GM18520 (cell line): Measurements from ENCODE around the gene FAM161B.
"Not testable (repeated sequence)": the region's sequence is repeated elsewhere in the genome, so short reads cannot be mapped to it uniquely, and the experiment has no call there.

Source experiments
- ATAC-seq: cut with Tn5 transposase; IDR thresholded peaks from one replicate; pipeline ENCODE4 v1.9.1; 2021; ENCODE audit not compliant: unreplicated experiment

Gene FAM161B, protein sequence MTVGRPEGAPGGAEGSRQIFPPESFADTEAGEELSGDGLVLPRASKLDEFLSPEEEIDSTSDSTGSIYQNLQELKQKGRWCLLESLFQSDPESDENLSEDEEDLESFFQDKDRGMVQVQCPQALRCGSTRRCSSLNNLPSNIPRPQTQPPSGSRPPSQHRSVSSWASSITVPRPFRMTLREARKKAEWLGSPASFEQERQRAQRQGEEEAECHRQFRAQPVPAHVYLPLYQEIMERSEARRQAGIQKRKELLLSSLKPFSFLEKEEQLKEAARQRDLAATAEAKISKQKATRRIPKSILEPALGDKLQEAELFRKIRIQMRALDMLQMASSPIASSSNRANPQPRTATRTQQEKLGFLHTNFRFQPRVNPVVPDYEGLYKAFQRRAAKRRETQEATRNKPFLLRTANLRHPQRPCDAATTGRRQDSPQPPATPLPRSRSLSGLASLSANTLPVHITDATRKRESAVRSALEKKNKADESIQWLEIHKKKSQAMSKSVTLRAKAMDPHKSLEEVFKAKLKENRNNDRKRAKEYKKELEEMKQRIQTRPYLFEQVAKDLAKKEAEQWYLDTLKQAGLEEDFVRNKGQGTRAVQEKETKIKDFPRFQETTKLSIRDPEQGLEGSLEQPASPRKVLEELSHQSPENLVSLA

DNA sequence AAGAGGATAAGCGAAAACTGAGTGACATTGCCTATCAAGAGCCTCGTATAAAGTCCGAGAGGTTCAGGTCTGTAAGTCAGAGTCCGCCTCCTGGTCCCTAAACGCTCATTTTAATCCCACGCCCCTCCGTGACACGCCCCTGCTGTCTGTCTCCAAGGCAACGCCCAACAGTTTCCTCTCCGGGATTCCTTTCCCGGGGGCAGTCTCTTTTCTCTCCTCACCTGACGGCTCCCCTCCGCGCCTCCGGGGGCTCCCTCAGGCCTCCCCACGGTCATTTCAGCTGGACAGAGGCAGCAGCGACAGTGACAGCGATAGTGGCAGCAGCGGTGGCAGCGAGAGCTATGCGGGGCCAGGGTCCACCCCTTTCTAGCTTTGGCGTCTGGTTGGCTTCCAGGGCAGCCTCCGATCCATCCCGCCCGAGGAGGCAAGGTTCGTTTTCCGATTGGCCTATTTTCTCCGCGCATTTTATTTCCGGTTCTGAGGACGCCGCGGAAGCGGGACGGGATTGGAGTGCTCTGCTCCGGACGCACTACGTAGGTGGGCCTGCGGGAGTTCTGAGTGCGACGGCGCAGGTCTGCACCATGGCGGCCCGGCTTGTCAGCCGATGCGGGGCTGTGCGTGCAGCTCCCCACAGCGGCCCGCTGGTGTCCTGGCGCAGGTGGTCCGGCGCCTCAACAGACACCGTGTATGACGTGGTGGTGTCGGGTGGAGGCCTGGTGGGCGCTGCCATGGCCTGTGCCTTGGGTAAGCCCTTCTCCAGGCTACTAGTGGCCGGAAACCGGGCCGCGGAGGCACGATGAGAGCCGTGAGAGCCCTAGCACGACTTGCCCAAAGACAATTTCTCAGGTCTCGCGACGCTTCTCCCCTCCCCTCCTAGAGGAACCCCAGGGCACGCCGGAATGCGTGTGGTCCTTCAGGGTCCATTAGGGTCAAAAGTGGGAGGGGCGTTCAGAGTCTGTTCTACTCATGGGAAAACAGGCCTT is at the start of gene FAM161B, which contains the start of gene COQ6:
Gene FAM161B (minus strand): TSS at position 343 of the 983 bp plus-strand sequence. CDS start 68 bp downstream, at position 275.
Gene COQ6 (plus strand): TSS at position 551 of the 983 bp plus-strand sequence. CDS start 31 bp downstream, at position 582.
- peak; percentile 89 for ATAC-seq

DNA sequence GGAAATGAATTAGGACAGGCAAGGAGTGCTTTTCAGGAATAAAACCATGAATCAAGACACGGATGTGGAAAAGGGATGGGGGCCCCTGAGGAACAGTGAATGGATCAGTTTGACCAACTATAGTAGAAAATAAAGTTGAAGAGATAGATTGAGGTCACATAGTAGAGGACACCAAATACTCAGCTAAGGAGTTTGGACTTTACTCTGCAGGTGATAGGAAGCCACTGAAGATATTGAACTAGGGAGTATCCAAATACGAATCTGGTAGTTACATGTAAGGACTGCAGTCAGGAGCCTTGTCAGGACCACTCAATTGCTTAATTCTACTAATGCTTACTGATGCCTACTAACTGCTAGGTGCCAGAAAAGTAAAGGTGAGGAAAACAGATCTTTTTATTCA is 48.8 kb upstream of the FAM161B start:
- no peak for ATAC-seq

DNA sequence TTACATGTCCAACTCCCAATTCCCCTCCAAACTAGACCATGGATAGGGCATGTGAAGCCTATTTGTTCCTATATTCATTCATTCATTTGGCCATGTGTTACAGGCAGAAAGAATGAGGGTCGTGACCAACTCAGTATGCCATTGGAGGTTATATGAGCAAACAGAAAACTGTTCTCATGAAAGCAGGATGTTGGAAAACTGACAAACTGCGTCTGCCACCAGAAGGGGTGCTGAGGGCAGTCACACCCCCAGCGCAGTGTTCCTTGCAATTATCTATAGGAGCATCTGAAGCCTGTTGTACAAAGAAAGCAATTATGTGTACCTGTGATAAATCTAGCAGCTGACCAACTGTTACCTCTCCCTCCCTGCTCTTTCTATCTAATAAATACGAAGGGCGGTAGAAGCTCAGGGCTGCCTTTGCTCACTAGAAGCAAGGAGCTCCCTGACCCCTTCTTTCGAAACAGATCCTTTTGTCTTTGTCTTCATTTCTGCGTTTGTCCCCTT is 48.1 kb upstream of the FAM161B start:
- no peak for ATAC-seq

DNA sequence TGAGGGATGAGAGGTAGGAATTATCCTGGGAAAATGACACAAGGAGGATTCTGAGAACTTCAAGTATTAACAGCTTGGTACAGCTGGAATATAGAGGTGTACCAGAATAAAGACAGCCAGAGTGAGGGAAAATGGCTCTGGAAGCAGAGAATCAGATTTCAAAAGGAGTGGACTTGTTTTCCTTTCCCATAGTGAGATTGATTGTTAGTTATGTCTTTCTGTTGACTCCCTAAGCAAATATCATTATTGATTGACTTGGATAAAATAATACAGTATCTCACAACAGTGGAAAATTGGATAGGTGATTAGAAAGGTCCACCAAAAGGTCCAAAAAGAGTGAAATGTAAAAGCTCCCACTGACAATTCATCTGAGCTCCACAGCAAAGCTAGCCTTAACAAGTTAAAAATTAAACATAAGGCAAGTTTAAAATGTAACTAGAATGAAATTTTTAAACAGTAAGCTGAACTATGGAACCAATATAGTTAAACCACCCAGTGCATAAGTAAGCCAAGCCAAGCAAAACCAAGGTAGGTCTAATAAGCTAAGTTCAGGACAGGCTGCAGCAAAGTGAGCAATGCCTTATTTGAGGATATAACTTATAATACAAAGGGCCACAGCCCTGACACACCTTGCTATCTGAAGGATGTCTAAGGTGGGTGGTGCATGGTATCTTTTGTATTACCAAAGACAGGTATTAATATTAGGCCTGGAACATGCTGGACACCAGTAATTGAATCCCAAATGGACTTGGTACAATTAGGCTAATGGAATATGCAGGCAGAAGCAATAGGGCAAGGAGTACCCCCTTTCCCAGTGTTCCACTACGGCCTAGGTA is 47.4 kb upstream of the FAM161B start:
- no peak for ATAC-seq

DNA sequence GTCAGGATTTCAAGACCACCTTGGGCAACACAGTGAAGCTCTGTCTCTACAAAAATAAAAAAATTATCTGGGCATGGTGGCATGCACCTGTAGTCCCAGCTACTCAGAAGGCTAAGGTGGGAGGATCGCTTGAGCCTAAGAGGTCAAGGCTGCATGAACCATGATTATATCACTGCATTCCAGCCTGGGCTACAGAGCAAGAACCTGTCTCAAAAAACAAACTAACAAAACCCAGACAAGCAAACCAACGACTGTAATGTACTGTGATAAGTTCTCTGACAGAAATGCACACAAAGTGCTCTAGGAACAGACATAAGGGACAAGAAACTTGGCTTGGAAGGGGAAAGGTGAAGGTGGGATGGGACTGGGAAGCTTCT is 46.8 kb upstream of the FAM161B start:
- ATAC-seq, result no peak

DNA sequence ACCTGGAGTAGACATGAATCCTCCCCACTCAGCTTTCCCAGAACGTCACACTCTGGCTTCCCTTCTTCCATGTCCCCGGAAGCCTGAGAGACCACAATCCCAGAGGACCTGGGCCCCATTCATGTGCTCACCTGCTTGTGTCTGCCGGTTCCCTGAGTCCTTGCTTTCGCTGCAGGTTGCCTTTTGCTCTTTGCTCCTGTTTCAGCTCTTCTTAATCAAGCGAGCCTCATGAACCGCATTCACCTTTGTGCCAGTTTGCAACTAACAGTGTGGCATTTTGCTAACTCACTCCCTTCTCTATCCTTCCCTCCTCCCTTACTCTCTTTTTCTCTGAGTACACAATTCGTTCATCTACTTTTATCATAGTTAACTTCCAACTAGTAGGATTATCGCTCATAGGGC is 46.1 kb upstream of the FAM161B start:
- ATAC-seq, result no peak

DNA sequence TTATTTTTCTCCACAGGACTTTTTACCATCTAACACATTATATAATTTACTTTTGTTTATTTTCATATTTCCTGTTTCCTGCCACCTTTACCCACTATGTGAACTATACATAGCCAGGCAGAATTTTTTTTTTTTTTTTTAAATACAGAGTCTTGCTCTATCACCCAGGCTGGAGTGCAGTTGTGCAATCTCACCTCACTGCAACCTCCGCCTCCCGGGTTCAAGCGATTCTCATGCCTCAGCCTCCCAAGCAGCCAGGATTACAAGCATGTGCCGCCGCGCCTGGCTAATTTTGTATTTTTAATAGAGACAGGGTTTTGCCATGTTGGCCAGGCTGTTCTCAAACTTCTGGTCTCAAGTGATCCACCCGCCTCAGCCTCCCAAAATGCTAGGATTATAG is 45.0 kb upstream of the FAM161B start:
- ATAC-seq, result not testable (repeated sequence)

DNA sequence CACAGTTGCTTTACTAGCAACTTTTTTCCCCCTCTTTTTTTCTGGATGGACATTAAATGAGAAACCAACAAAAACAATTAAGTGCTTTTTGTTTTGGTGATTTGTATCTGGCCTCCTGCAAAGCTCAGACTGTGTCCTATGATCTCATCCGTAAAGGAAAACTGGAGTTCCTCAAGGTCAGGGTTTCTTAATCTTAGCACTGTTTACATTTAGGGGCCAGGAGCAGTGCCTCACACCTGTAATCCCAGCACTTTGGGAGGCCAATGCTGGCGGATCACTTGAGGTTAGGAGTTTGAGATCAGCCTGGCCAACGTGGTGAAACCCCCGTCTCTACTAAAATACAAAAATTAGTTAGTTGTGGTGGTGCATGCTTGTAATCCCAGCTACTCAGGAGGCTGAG is 41.2 kb upstream of the FAM161B start:
- ATAC-seq, result no peak

DNA sequence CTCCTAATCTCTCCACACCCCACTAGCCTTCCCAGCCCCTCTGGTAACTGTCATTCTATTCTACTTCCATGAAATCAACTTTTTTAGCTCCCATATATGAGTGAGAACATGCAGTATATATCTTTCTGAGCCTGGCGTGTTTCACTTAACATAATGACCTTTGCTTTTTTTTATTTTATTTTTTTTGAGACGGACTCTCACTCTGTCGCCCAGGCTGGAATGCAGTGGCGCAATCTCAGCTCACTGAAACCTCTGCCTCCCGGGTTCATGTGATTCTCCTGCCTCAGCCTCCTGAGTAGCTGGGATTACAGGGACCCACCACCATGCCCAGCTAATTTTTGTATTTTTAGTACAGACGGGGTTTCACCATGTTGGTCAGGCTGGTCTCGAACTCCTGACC is 38.8 kb upstream of the FAM161B start:
- ATAC-seq, result not testable (repeated sequence)

DNA sequence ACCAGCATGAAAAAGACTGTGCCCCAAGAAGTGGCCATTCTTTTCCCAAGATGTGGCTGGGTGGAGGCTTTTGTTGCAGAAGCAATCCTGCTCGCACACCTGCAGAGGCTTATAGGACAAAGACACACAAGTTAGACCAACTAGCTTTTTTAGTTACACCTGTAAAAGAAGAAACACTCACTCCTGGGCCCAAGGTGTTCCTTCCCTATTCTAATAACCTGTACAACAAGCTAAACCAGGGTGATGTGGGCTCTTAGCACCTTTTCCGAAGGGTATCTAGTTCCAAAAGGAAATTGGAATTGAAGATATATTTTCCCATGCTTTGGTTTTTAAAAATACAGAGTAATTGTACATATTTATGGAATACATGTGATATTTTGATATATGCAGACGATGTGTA is 38.2 kb upstream of the FAM161B start:
- ATAC-seq, result no peak

DNA sequence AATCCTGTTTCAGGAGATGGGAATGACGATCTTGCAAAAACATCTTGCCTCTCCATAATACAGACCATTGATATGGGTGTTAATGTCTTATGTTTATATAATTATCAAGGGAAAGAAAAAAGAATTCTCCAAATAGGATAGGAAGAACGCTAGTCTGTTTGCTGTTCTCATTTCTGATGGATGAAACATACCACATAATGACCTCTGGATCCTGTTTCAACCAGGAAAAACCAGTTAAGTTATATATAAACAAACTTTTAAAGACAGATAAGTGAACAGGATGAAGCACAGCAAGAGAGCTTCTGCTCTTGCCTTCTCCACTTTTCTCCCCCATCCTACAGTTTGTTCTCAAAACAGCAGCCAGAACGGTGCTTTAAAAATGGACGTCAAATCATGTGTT is 28.0 kb upstream of the FAM161B start:
- no peak for ATAC-seq

DNA sequence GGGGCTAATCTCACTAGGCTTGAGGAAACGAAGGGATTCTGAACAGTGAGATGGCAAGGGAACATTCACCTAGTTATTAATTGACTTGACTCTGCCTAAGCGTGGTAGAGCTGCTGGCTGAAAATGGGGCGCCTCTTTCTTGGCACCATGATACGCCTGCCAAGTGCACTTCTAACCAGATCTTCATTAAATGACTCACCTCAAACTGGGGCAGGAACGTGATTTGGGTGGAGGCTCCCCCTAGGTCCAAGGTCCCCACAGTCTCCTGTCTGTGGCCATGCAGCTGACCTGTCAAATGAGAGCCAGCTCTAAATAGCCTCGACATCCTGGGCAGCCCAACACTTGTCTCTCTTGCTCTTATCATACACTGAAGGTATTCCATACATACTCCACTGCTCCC is 26.2 kb upstream of the FAM161B start:
- no peak for ATAC-seq

DNA sequence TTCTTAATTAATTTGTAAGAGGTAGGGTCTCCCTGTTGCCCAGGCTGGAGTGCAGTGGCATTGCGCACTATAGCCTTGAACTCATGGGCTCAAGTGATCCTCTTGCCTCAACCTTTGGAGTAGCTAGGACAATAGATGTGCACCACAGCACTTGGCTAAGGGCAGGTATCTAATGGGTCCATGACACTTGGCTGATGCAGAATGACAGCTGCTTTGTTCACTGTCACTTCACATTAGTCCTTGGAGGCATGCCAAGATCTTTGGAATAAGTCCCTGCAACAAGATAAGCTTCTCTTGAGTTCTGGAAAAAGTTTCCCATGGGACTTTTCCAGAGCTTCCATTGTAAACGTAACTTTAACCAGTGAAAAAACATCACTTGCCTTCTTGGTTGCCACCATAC is 23.6 kb upstream of the FAM161B start:
- no peak for ATAC-seq

DNA sequence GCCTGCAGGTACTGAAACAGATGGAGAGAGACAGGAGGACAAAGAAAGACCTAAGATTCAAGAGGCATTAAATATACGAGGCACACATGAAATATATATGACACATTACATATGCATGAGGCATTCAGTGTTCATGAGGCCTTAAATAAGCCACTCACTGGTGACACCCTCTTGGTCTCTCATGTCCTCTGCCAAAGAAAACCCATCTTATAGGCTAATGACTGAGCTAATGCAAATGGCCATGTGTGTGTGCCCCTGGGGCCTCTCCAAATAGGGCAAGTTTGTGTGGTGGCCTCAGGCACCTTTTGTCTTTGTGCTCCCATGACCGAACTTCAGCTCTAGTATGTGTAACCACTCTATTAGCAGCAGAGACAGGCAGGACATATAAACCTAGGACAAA is 19.0 kb upstream of the FAM161B start:
- no peak for ATAC-seq

DNA sequence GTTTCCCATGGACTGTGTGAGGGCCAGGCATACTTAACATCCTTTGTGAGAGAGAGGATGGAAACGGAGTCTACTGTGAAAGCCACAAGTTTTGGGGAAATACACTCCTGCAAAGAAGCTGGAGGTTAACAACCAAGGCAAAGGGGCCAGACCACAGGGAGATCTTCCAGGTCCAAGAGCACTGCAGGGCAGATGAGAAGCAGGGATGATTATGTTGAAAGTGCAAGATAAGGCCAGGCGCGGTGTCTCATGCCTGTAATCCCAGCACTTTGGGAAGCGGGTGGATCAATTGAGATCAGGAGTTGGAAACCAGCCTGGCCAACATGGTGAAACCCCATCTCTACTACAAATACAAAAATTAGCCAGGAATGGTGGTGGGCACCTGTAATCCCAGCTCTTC is 15.3 kb upstream of the FAM161B start:
- no peak for ATAC-seq

DNA sequence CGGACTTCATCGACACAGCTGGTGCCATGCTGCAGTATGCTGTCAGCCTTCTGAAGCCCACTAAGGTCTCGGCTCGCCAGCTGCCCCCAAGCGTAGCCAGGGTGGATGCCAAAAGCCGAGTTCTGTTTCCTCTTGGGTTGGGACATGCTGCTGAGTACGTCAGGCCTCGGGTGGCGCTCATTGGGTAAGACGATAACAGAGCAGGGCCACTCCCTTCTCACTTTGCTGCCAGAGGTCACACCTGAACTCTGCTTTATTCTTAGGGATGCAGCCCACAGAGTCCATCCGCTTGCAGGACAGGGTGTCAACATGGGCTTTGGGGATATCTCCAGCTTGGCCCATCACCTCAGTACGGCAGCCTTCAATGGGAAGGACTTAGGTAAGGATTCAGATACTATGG is 11.3 kb upstream of the FAM161B start:
- no peak for ATAC-seq

DNA sequence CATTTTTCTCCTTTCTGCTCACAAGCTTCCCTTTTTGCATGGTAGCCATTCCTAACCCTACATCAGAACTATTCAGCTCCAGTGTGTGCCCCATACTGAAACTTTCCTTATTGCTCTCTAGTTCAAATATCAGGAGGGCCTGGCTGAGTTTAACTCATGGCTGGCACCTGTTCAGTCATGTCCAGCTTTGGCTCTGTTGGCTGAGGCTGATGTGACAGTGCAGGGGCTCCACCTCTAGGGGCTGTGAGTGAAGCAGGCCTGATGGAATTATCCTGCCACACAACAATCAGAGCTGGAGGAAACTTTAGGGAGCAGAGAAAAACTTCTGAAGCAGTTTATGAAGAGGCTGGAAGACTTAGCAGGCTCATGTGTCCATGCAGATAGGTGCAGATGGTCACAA is 8.7 kb upstream of the FAM161B start:
- ATAC-seq, result no peak

DNA sequence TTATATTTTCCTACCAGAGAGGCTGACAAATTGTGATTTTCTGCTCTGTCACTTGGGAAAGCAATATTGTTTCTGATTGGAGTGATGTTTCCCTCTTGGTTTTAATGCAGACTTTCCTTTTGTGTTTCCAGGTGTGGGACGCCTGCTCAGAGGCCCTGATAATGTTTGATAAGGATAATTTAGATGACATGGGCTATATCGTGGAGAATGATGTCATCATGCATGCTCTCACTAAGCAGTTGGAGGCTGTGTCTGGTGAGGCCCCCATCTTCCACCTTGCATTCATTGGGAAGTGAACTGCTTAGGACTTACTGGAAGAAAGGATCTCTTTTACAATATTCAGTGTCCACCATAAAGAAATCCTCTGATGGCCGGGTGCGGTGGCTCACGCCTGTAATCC is 5.8 kb upstream of the FAM161B start:
- no peak for ATAC-seq

DNA sequence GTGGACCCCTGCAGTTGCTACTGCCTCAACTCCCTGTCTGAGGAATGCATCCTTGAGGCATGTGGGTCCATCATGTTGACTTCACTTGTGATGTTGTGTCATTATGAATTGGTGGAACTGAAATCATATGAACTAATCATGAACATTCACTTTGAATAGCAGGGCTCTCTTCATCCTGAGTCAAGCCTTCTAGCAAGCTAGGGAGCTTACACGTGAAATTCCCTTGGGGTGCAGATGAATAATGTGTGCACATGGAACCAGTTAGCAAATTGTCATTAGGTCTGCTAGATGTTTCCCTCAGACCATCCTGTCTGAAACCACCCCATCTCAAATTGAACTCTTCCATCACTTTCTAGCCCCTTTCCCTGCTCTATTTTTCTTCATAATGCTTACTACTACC is 3.8 kb upstream of the FAM161B start:
- no peak for ATAC-seq

DNA sequence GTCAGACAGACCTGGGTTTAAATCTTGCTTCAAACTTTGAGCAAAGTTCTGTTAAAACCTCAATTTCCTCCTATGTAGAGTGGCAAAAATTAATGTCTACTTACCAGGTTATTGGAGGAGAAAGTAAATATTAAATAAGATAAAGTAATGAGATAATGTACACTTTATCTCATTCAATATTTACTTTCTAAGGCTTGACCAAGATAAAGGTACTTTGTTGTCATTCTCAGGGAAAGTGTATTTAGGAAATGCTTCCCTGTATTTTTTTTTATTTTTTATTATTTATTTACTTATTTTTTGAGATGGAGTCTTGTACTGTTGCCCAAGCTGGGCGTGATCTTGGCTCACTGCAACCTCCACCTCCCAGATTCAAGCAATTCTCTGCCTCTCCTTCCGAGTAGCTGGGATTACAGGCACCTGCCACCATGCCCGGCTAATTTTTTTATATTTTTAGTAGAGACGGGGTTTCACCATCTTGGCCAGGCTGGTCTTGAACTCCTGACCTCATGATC is 4.7 kb downstream of the FAM161B start:
- no peak for ATAC-seq
